DMS114 treated with DMSO at 0.1 percent for 48 hours (cell line): ENCODE measurements around the gene SRM.
"Not testable (repeated sequence)": the region's sequence is repeated elsewhere in the genome, so short reads cannot be mapped to it uniquely, and the experiment has no call there.

Source experiments
- DNase-seq: peaks from one replicate; lab custom pipeline; 2025; ENCODE audit not compliant: unreplicated experiment; lab: John Stamatoyannopoulos, UW

SRM gene

GRCh38 chr1:11059968-11060830, at the start of gene SRM:
TSS of gene SRM (minus strand) at chr1:11060018. CDS start at chr1:11059943, 75 bp downstream.
- DNase-seq: peak; percentile 76

DNA sequence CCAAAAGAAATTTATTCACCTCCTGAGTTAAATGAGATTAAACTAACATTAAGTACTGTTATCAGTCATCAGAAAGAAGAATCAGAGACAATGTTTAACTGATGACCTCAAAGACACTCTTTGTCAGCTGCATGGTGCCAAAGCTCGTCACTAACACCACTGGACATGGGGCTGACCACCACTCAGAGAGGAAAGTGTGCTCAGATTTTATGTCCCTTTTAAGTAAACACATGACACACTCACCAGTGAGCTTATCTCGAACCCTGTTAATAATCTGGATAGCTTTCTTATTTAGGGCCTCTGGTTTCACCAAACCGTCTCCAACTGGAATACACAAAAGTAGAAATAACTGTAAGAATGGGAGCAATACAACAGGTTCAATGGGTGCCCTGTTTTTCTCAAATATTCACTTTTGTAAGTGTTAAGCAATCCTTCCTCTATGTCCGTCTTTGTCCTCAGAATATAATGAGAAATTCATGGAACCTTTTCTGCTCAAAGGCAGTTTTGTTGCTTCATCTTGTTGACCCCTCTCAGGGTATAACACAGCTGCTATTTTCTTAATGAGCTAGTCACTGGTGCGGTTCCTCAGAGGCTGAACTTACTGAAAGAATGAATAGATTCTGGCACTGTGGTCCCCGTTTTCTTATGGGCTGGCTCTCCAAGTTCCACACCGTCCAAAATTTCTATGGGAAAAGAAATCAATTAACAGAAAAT, 49.4 kb upstream of the SRM start:
- no peak for DNase-seq

- DNase-seq: no peak
Measured at GRCh38 chr1:11107599-11107998, 47.8 kb upstream of the SRM start.

DNA sequence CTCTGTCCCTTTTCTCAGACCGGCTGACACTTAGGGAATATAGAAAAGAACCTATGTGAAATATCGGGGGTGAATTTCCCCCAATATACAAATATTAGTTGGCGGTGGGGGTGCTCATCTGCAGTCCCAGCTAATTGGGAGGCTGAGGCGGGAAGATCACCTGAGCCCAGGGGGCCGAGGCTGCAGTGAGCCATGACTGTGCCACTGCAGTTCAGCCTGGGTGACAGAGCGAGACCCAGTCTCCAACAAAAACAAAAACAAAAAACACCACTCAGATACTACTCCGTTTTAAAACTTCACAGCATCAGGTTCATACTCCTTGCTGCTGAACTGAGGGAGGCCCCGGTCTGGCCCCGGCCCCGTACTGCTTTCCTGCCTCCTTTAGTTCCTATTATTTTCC, 45.8 kb upstream of the SRM start:
- no peak for DNase-seq

- no peak for DNase-seq
Measured at GRCh38 chr1:11101347-11101746, 41.5 kb upstream of the SRM start.

DNA sequence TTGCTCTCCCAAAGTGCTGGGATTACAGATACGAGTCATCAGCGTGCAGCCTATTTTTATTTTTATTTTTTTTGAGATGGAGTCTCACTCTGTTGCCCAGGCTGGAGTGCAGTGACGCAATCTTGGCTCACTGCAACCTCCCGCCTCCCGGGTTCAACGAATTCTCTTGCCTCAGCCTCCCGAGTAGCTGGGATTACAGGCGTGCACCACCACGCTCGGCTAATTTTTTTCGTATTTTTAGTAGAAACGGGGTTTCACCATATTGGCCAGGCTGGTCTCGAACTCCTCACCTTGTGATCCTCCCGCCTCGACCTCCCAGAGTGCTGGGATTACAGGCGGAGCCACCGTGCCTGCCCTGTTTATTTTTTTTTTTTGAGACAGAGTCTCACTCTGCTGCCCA, 41.0 kb upstream of the SRM start:
- not testable (repeated sequence) for DNase-seq

- no peak for DNase-seq
Measured at GRCh38 chr1:11100149-11100493, 40.3 kb upstream of the SRM start.

DNA sequence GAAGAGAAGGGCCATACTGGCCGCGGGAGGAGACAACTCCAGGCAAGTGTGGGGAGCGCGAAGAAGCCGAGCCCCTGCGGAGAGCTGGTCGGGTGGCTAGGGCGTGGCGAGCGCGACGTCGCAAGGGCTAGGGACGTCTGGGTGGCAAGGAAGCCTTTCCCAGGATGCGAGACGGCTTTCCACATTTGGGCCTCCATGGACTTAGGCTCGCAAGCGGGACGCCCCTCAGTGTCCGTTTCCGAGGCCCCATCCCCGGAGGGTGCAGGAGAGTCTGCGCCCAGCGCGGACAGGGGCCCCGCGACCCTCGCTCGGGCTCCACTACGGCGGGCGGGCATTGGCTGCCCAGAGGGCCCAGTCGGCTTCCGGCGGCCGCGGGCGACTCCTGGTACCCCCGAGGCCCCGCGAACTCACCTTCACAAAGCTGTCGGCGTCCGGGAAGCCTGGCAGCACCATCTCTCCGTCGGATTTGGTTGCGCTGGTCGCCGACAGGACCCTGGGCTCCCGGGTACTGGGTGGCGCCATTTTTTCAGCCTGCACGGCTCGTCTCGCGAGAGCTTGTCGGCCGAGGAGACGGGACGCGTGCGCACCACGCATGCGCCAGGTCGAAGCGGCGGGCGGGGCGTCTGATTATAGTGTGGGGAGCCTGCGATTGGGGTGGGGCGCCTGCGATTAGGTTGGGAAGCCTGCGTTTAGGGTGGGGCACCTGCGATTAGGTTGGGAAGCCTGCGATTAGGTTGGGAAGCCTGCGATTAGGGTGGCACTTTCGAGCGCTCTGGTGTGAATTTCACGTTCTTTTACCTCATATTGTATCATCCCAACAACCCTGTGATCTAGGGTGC, 39.7 kb upstream of the SRM start, which contains the start of gene EXOSC10:
Gene EXOSC10 (minus strand): TSS at position 560 of the 839 bp plus-strand sequence. CDS start 38 bp downstream, at position 522.
- DNase-seq: peak; percentile 81

DNA sequence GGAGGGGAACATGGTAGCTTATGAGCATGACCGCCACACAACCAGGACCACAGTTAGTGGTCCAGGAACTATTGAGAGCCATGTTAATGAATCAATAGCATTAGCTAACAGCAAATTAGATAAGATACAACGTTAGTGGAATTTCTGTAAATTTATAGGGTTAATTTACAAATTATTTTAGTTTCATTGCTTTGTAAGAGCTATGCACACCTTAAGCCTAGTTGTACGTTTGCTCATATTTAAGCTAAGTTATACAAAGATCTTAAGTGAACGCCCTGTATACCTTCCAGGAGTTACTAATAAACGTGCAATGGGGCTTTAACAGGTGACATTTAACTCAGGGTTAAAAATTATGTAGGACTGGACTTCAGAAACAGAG, 39.1 kb upstream of the SRM start:
- no peak for DNase-seq

GRCh38 chr1:11083784-11084183, 24.0 kb upstream of the SRM start:
- not testable (repeated sequence) for DNase-seq

- DNase-seq: no peak
Measured at GRCh38 chr1:11080931-11081330, 21.1 kb upstream of the SRM start.

DNA sequence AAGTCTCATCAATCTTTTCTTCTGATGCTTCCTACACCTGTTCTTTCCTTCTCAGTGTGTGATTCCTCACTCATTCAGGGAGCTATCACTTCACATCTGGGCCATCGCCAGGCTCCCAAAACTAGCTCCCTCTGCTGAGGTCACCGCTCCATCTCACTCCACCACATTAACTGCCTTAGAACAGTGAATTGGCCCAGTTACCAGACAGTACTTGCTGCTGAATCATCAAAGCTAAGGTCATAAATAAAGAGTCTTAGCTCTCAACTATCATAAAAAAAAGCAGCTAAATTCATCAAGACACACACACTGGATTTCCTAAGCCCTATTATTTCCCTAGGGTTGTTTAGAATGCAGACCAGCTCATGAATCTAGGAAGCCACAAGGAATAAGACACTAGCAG, 18.8 kb upstream of the SRM start:
- no peak for DNase-seq

DNA sequence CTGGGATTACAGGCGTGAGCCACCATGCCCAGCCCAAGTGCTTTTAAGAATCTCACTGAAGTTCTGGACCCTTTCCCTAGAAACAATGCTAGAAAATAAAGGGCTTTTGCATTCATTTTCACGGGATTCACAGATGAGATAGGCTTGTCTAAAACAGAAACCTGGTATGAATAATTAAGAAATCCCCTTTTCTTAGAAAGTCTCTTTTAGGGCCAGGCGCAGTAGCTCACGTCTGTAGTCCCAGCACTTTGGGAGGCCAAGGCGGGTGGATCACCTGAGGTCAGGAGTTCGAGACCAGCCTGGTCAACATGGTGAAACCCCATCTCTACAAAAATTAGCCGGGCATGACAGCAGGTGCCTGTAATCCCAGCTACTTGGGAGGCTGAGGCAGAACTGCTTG, 13.6 kb upstream of the SRM start:
- DNase-seq: not testable (repeated sequence)

DNA sequence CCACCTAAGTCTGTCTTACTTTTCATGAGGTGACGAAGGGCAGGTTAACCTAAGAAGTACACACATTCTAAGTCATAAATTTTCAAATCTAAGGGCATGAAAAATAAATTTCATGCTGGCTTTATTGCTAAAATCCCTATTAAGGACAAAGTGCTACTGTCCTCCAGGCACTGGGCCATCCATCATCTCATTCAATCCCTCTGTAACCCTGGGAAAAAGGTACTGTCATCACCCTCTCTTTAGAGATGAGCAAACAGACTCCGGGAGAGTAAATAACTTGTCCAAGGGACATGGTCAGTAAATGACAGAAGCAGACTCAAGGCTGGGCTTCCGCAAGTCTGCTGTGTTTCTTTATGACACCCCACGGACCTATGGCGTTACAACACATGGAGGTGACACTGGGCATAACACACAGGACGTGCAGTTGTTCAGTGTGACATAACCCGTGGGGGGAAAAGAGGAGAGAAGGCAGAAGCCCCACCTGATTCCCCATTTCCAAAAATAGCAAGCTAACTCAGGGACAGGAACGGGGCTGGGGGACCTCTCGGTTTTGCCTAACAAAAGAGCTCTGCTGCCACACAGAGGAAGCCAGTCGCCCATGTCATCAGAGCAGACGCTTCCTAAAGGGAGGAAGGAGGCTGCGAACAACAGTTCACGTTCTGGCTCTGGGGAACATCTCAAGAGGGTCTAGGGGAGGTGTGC, 12.5 kb upstream of the SRM start:
- DNase-seq: no peak

- DNase-seq: no peak
Measured at GRCh38 chr1:11071463-11072215, 11.8 kb upstream of the SRM start.

DNA sequence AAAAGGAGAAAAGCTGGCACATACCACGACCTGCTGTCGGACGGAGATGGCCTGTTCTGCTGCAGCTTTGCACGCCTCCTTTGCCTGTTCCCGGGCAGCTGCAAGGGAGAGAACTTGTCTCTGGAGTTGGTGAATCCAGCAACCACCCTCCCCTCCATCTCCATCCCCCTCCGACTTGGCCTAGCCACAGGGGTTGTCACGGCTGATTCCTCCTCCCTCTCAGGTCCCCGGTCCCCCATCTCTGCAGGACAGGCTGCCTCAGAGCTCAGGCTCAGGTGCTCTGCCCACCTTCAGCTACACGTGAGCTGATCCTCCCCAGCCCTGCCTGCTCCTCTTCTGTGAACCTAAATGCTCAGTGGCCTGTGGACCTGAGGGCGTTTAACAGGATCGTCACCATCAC, 11.1 kb upstream of the SRM start:
- DNase-seq: no peak

DNA sequence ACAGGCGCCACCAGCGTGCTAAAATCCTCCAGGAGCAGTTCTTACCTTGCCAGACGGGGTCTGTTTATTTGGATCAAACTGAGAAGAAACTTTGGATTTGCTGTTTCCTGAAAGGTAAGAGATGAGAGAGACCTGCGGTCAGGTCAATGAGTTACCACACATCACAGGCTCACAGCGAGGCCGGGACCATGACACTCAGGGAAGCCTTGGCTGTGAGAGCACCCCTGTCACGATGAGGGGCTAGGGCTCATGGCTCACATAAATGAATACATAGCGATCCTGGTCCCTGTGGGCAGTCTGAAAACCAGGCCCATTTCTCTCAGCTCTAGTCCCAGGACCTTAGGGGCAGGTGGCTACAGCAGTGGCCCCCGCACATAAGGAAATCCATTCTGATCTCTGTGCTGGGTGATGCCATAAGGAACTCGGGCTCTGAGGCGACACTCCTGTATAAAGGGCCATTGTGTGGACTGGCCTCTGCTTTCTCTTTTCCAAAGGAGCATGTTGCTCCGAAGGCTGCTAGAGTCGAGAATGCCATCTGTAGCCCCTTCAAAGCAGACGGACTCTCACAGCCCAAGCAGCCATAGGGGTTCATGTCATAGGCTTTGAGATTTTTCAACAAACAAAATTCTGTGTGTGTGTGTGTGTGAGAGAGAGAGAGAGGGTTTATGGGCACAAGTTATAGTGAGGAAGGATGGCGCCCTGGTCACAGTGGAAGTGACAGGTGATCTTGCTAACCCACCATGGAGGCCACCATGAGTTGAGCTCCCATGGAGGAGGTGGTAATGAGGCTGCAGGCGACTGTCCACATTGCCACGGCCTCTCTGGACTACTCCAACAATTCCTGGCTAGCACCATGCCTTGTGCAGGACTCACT, 9.0 kb upstream of the SRM start:
- no peak for DNase-seq

DNA sequence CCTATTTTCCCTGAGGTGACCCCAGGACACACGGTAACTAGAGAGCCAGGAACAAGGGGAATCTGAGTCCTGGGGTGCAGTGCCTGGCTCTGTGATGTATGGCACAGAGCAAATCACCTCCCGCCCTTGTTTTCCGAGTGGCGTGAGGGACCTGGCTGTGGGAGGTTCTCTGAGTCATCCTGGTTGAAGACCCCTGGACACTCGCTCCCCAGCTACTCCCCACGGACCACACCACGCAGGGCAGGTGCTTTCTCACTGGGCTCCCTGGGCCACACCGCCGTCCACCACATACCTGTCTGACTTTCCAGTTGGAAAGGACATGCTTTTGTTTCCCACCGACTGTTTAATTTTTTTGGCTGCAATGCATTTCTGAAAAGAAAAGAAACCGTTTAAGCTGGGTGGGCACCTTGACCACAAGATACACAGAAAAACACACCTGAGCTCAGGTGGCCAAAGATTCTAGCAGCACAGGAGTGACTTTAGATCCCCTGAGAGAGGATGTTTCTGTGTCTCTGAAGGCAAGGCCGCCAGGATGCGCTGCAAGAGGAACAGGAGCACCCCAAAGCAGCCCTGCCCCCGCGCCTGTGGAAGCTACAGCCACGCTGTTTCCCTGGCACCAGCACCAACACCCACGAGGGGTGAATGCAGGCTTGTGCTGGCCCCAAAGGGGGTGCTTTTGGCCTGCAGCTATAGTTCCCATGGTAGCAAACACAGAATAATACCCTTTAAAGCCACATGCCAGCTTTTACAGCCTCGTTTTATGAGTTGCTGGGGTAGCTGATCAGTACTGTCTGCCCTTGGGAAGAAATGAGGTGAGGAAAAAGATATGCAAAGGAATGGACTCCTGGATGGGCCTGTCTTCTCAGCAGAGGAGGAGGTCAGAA, 8.1 kb upstream of the SRM start:
- no peak for DNase-seq
